Measurements from ENCODE around the gene OPCML.

DNA sequence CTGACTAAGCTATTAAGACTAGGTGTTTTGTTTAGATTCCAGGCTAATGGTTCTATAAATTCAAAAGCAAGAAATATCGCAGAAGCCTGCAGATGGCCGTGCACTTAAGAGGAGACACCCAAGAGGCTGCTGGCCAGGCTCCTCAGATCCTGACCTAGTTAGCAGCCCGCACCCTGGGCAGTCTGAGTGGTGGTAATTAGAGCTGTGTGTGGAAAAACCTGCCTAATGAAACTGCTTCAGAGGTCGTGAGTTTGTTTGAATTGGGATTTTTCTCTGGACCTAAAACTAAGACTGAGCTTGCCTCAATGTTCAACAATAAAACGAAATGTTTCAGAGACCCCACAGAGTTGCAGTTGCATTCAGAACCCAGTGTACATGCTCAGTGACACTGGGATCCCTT is 627.7 kb downstream of the OPCML start:
- TF ChIP-seq, protein P1, sequence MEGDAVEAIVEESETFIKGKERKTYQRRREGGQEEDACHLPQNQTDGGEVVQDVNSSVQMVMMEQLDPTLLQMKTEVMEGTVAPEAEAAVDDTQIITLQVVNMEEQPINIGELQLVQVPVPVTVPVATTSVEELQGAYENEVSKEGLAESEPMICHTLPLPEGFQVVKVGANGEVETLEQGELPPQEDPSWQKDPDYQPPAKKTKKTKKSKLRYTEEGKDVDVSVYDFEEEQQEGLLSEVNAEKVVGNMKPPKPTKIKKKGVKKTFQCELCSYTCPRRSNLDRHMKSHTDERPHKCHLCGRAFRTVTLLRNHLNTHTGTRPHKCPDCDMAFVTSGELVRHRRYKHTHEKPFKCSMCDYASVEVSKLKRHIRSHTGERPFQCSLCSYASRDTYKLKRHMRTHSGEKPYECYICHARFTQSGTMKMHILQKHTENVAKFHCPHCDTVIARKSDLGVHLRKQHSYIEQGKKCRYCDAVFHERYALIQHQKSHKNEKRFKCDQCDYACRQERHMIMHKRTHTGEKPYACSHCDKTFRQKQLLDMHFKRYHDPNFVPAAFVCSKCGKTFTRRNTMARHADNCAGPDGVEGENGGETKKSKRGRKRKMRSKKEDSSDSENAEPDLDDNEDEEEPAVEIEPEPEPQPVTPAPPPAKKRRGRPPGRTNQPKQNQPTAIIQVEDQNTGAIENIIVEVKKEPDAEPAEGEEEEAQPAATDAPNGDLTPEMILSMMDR (IDR thresholded peaks at IDR 0.05; ENCODE audit: low read depth, low read length, missing input control): no peak
- TF ChIP-seq FOXA2 (IDR thresholded peaks at IDR 0.05): no peak
- no peak for TF ChIP-seq TAF1 (conservative IDR thresholded peaks at IDR 0.05)
- no peak for TF ChIP-seq RXRA (IDR thresholded peaks at IDR 0.05)
- TF ChIP-seq, protein P2, sequence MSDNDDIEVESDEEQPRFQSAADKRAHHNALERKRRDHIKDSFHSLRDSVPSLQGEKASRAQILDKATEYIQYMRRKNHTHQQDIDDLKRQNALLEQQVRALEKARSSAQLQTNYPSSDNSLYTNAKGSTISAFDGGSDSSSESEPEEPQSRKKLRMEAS (IDR thresholded peaks at IDR 0.05): no peak
- TF ChIP-seq, protein P3, sequence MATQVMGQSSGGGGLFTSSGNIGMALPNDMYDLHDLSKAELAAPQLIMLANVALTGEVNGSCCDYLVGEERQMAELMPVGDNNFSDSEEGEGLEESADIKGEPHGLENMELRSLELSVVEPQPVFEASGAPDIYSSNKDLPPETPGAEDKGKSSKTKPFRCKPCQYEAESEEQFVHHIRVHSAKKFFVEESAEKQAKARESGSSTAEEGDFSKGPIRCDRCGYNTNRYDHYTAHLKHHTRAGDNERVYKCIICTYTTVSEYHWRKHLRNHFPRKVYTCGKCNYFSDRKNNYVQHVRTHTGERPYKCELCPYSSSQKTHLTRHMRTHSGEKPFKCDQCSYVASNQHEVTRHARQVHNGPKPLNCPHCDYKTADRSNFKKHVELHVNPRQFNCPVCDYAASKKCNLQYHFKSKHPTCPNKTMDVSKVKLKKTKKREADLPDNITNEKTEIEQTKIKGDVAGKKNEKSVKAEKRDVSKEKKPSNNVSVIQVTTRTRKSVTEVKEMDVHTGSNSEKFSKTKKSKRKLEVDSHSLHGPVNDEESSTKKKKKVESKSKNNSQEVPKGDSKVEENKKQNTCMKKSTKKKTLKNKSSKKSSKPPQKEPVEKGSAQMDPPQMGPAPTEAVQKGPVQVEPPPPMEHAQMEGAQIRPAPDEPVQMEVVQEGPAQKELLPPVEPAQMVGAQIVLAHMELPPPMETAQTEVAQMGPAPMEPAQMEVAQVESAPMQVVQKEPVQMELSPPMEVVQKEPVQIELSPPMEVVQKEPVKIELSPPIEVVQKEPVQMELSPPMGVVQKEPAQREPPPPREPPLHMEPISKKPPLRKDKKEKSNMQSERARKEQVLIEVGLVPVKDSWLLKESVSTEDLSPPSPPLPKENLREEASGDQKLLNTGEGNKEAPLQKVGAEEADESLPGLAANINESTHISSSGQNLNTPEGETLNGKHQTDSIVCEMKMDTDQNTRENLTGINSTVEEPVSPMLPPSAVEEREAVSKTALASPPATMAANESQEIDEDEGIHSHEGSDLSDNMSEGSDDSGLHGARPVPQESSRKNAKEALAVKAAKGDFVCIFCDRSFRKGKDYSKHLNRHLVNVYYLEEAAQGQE (IDR thresholded peaks at IDR 0.05): no peak
- TF ChIP-seq, protein P4, sequence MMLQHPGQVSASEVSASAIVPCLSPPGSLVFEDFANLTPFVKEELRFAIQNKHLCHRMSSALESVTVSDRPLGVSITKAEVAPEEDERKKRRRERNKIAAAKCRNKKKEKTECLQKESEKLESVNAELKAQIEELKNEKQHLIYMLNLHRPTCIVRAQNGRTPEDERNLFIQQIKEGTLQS (IDR thresholded peaks at IDR 0.05): no peak
- TF ChIP-seq SP1 (IDR thresholded peaks at IDR 0.05): no peak
- TF ChIP-seq NR2F2 (IDR thresholded peaks at IDR 0.05): no peak
